Stimulated activated naive CD8-positive, alpha-beta T cell treated with anti-CD3 and anti-CD28 coated beads, Interleukin-15, Interleukin-2, amounts not matched to agents 100 U/mL and 50 U/mL, for 24 hours (primary cell): ENCODE measurements around the gene RSU1.
A peak's percentile ranks its signal among the peaks of the same experiment; 100 is the strongest.
"Not testable (repeated sequence)": the region's sequence is repeated elsewhere in the genome, so short reads cannot be mapped to it uniquely, and the experiment has no call there.

Experiments used
- ATAC-seq: fragments of 150-1000 bp; cut with Tn5 transposase; one replicate; pipeline ENCODE4 v1.10.0; 2021
- DNase-seq: peaks from one replicate; pipeline ENCODE4 v3.0.0; 2021

The RSU1 gene

DNA sequence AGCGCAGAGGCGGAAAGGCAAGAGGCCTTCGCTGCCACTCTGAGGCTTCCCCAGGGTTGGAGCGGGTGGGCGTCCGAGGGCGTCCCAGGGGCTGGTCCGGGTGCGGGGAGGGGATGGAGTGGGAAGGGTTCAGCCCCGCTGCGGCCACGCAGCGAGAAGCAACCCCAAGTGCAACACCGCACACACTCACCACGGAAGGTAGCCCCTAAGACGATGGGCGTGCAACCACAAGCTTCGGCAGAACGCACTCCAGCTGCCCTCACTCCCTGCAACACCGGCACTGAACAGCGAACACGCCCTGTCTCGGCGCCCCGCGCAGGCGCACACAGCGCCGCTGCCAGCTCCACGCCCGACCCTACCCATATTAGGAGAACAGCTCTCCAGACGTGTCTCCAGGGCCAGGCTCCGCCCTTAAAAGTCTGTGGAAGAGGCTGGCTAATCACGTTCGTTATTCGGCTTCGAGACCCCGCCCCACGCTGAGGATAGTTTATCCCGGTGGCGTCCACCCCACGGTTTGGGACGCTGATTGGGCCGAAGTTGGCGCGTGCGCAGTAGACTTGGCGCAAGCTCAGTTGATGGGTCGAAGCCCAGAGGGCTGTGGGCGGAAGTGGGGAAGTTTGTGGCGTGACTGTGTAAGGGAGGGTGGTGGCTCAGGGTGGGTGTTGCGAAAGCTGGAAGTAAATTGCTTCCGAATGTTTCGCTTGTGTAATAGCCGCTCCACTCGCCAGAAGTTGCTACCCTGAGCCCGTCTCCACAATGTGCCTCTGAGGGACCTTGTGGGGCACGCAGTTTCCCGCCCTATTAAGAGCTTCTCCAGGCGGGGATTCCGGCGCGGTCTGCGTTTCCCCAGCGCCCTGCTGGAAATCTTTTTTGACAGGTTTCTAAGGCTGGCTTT is at the start of gene RSU1:
Gene RSU1 (minus strand): TSS at position 300 of the 895 bp plus-strand sequence. CDS start 343 bp downstream, outside the sequence.
- ATAC-seq (peak; percentile 98), DNase-seq (peak; percentile 99)

DNA sequence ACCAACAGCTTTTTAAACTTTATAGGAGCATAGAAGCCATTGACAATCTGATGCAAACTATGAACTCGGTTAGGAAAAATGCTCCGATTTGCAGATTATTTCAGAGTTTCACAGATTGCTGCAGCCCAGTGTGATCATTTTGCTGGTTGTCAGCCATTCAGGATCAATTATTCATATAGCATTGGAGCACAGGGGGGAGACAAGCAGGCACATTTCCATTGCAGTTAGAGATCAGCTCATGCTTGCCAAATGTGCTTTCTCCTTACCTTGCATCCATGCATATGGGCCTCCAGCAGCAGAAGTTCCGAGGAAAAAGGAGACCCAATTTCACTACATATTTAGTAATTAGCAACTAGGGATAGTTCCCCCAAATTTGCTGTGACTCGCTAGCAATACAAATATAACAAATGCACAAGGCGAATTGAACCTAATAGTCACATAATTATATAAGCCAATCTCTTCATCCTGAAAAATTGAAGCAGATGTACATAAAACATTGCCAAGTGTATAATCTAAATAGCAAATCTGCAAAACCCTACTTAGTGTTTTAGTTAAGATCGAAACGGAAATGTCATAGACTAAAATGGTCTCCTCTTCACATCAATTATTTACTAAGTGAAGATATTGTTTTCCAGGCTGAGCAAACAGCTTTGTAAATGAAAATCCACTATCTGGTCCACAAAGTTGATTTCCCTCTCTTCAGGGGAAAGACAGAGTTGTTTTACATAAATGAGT is 49.5 kb upstream of the RSU1 start:
- ATAC-seq (no peak), DNase-seq (no peak)

DNA sequence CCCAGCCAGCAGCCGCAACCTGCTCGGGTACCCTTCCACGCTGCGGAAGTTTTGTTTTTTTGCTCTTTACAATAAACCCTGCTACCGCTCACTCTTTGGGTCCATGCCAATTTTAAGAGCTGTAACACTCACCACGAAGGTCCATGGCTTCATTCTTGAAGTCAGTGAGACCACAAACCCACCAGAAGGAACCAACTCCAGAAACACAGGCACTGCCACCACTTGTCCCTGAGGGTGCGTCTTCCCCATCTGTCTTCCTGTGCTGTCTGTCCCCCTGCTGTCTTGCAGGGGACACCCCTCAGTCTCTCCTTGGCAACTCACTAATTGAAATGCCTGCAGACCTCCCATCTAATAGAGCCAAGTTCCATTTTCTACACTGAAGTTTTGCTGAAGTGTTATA is 48.5 kb upstream of the RSU1 start:
- DNase-seq (no peak), ATAC-seq (no peak)

DNA sequence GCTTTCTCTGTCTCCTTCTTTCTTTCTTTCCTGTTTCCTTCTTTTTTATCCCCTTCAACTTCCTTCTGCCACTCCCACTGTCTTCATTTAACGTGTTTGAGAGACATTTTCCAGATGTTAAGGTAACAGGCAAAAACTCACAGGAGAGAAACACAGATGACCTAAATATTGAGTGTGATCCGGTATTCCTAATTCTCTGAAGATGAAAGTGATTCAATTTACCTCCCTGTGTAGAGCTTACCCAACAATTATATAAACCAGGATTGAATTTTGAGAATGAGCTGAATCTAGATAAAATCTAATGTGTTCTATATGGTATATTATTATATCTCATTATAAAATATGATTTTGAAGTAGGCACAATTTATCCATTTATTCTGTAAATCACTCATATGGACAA is 46.5 kb upstream of the RSU1 start:
- no peak for DNase-seq
- ATAC-seq, result no peak

DNA sequence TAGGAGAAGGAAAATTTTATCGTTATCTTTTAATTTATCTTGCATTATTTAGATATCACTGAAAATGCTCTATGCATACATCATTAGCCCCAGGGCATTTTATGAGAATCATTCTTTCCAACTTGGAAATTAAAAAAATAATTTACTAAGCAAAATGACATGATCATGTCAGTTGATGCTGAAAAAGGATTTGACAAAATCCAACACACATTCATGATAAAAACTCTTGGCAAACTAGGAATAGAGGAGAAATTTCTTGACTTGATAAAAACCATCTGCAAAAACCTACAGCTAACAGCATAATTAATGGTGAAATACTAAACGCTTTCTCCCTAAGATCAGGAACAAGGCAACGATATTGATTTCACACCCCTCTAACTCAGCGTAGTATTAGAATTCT is 40.2 kb upstream of the RSU1 start:
- ATAC-seq (no peak), DNase-seq (no peak)

DNA sequence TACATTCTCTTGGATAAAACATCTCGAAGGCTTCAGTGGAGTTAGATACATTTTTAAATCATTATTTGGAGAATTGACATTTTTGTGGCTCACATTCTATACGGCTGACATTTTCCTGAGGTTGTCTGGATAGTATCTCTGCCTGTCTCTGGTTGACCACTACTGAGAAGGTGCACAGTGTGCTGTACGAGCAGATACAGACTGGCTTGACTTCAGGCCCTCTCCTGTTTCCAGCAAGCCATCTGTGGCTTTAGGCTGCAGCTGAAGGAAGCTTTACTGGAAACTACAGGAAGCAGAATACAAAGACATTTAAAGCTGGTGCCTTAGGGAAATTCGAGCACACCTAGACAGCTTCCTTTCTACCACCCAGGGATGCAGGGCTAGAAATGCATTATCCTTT is 39.3 kb upstream of the RSU1 start:
- ATAC-seq (no peak), DNase-seq (no peak)

DNA sequence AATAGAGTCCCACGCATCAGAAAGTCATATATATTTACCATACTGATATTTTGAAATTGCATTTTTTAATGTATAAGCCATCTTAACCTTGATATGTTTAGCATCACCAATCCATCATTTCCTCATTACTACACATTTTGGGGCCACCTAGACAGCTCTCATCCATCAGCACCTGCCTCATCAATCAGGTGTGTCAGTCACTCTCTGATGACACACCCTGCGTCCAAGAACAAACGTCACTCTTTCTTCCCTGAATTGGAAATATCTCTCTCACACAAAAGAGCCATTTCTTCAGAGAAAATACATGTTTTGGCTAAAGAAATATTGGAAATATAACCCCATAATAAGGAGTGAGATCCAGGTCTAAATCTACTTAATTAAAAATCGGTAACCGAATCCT is 38.9 kb upstream of the RSU1 start:
- ATAC-seq, result no peak
- DNase-seq, result no peak

DNA sequence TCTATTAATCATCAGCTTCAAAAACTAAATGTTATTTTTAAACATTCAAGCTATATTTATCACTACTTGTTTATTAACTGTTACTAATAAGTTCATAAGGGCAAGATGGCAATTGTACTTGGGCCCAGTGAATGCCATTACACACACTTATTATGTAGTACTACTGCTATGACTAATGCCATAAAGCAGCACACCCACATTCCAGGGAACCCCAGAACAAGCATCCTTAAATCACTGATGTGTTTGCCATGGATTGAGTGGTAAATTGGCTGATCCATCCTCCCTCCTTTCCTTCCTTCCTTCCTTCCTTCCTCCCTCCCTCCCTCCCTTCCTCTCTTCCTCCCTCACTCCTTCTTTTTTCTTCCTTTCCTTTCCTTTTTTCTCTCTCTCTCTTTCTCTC is 37.4 kb upstream of the RSU1 start:
- DNase-seq (no peak), ATAC-seq (no peak)

DNA sequence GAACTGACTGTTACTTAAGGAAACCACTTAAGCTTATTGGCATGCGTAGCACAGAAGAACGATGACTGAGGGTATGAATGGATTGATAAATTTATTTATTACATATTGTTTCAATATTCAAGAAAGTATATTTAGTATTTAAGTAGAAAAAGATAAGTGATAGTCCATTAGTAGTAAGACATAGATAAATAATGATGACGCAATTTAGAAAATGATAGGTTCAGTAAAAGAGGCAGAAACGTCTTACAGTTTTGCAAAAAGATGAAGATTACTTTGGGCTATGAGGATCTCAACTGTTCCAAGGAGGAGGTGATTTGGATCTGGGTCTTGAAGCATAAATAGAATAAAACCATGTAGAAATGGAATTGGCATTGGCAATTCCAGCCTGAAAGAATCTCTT is 36.6 kb upstream of the RSU1 start:
- DNase-seq (no peak), ATAC-seq (no peak)

DNA sequence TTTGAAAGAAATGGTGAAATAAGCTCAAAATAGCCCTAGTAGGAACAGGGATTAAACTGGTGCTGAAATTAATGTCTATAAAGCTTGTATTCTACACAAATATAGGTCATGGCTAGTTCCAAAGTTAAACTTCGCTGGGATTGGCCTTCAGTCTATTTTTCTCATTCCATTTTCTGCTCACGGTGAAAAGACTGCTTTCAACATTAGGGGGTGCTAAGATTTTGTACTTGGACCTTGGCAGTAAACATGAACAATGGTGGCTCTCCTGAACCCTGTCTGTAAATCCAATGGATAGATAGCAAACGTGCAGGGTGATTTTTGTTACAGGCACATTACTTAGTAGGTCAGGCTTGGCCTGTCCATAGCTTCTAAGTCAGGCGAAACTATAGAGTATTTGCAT is 36.0 kb upstream of the RSU1 start:
- ATAC-seq (no peak), DNase-seq (no peak)

DNA sequence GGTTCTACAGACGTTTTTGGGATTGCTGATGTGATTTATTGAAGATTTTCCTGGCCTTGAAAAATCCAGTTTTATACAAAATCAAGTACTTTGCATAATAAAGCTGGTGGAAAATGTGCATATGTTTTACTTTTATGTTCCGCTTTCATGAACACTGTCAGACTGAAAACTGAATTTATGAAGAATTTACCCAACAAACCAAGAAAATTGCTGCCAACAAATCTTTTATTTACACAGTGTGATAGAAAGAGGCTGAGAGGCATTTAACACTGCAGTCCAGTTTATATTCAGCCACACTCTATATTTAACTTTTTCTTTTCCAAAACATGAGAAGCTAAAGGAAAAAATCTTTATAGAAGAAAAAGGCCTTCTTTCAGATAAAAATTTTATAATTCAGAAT is 35.4 kb upstream of the RSU1 start:
- ATAC-seq (no peak), DNase-seq (no peak)

DNA sequence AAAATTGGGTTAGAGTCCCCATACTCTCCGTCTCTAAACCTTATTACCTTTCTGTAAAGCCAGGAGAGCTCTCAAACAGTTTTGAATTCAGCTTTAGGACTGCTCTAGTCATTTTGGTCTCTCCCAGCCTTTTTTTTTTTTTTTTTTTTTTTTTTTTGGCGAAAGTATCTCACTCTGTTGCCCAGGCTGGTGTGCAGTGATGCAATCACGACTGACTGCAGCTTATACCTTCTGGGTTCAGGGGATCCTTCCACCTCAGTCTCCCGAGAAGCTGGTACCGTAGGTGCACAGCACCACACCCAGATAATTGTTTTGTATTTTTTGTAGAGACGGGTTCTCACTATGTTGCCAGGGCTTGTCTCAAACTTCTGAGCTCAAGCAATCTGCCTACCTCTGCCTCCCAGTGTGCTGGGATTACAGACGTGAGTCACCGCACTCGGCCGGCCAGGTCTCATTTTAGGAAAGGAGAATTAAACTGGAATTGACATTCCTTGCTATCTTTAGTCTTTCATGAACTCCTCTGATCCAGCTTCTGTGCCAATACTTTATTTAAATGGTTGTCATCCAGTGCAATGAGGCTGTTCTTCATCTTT is 31.4 kb upstream of the RSU1 start:
- DNase-seq (no peak), ATAC-seq (no peak)

DNA sequence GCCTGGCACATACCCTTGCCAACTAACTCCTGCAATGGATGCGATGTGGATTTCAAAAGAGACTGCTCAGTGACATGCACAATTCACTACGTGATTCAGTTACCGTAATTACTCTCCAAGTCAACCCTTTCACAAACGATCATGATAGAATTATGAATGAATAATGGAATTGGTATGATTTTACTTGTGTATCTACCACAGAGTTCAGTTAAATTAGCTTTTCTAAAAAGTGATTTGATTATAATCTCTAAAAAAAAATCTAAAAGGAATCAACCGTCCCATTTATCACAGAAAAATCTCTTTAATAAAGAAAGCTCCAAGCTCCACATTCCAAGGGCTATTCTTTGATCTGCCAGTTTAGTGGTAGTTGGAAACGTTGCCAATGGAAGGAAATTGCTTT is 30.4 kb upstream of the RSU1 start:
- DNase-seq, result no peak
- no peak for ATAC-seq

DNA sequence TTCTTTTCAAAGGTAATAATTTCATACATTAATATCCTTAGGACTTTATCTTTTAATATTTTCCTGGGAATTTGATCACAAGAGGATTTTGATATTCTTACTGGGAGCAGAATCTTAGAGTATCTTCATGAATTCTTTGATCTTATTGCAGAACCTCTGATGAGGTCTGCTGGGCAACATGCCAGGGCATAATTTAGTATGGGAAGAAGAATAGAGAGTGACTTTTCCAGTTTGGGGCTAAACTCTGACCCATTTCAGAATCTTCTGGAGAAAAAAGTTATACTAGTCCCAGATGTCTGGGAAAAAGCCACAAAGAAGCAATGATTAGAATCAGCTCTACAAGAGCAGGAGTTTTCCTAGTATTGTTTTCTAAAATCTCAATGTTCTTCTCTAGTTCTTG is 28.0 kb upstream of the RSU1 start:
- ATAC-seq (no peak), DNase-seq (no peak)

DNA sequence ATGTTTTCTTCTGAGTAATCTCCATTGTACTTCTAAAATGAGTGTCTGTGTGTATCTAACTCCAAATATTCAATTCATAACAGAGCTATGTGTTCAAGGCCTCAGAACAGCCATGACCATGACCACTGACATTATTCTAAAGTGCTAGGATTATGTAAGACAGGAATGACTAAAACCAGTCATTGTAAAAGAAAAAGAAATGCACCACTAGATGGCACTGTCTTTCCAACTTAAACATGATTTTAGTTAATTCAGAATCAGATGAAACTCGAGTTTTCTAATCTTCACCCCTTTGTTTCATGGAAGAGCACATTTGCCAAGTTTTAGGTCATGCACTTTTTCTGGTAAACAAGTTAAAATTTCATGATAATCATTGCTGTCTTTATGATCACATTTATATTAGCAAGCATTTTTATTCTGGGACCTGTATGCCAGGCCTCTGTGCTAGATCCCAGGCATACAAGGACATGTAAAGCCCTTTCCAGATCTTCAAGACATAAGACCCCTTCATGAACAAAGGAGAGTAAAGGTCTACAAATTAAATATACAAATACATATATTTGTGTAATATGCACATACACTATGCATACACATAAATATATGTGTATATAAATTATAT is 26.1 kb upstream of the RSU1 start:
- no peak for DNase-seq
- peak; percentile 43 for ATAC-seq

DNA sequence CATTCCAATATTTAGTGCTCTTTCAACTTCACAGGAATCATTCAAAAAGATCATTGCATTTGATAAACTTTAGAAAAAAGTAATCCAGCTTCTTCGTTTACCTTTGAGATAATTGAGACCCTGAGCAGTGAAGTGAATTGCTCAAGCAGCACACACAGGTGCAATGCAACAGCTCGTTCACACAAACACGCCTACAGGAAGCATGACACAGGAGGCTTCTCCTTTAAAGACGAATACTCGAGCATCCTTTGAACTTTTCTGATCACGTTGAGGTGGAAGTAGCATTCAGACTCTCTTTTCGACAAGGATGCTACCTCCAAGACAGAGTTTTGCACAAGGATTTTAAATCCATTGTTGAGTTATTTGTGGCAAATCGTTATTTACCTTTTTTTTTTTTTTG is 18.0 kb upstream of the RSU1 start:
- ATAC-seq (no peak), DNase-seq (no peak)

DNA sequence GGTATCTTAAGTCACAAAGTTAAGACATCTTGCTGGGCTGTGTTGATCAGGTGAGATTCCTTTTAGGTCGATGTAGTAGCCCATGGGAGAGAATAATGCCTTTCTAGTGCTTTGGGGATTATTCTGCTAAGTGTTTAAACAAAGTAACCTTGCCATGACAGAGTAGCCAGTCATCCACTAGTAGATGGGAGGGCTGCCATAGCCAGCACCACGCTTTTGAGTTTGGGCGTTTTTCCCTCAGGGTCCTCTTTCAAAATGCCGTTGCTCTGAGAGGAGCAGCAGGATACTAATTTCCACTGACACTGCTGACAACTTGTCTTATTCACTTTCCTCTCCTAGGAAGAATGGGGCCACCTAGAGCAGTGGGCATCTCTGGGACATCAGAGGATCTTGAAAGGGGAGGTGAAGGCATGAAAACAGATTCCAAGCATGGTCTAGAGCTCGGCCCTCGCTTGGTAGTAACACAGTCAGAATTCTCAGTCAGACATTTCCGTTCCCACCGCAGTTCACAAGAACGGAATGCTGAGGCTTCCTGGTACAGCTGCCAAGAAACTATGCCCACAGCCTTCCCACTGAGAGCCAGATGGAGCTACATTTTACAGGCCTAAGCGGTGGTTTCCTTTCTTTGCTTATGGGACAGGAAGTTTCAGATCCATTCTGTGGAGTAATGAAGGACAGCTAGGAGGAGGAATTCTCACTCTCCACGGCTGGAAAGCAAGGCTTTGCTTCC is 15.3 kb upstream of the RSU1 start:
- ATAC-seq (no peak), DNase-seq (no peak)

DNA sequence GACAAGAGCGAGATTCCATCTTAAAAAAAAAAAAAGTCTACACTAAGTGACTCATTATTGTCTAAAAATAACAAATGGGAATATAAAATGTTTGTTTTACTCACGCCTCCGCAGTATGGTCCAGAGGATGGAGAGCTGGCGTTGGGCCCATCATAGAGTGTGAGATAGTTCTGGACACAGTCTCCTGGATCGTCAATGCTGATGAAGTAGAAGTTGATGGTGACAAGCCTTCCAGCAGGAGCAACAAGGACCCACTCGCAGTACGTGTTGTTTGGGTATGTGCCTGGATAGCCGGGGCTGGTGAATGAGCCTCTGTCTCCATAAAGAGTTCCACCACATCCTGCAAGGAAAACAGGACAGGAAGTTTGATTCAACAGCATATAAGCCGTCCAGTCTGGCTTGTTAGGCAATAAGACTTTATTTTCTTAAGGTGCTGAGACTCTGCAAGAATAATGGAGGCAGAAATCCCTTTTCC is 11.5 kb upstream of the RSU1 start:
- ATAC-seq (no peak), DNase-seq (no peak)

DNA sequence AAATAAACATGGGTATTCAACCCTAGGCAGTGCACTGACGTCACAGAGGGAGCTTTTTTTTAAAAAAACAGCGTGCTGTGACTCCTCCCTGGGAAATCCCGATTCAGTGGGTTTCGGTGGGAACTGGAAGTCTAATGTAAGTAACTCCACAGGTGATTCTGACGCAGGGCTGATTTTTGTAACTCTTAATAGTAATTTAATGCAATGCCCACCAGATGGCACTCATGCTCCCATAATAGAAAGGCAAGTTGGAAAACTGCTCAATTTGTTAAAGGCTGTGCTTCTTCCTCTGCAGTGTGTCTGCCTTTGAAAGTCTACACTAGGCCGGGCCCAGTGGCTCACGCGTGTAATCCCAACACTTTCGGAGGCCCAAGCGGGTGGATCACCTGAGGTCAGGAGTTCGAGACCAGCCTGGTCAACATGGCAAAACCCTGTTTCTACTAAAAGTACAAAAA is 10.9 kb upstream of the RSU1 start:
- peak; percentile 79 for ATAC-seq

DNA sequence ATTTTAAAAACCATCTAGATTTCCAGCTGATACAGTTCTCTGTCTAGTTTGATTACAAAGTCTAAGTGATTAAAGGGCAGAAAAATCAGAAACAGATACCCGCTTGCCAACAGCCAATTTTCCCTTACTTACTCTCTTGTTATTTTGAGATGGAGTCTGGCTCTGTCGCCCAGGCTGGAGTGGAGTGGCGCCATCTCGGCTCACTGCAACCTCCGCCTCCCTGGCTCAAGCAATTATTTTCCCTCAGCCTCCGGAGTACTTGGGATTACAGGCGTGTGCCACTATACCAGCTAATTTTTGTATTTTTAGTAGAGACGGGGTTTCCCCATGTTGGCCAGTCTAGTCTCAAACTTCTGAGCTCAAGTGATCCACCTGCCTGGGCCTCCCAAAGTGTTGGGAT is 10.2 kb upstream of the RSU1 start:
- DNase-seq, ATAC-seq: not testable (repeated sequence)

More for the DNA sequence above, 10.9 kb upstream of the RSU1 start:
- DNase-seq, result peak; percentile 59

DNA sequence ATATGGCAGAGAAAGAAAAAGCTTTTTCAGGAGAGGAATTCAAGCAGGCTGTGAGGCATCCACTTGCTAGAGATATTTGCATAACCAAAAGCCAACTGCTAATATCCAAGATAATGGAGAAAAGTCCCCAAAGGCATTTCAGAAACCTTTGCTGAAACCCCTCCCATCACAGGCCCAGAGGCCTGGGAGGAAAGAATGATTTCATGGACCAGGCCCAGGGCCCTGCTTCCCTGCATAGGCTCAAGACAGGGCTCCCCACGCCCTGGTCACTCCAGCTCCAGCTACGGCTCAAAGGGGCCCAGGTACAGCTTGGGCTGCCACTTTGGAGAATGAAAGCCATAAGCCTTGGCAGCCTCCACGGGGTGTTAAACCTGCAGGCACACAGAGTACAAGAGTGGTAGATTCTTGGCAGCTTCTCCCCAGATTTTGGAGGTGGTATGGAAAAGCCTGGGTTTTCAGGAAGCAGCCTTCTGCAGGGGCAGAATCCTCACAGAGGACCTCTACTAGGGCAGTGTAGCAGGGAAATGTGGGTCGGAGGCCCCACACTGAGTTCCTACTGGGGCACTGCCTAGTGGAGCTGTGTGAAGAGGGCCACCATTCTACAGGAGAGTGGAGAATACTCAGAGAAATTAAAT is 5.6 kb upstream of the RSU1 start:
- no peak for ATAC-seq
- DNase-seq, result no peak
